GM21360 (cell line): ENCODE results near the gene CPZ.

Source experiments
- ATAC-seq: cut with Tn5 transposase; IDR thresholded peaks from one replicate; pipeline ENCODE4 v1.9.1; 2021; ENCODE audit warnings: mild to moderate bottlenecking, moderate library complexity; ENCODE audit not compliant: unreplicated experiment

Gene CPZ

DNA sequence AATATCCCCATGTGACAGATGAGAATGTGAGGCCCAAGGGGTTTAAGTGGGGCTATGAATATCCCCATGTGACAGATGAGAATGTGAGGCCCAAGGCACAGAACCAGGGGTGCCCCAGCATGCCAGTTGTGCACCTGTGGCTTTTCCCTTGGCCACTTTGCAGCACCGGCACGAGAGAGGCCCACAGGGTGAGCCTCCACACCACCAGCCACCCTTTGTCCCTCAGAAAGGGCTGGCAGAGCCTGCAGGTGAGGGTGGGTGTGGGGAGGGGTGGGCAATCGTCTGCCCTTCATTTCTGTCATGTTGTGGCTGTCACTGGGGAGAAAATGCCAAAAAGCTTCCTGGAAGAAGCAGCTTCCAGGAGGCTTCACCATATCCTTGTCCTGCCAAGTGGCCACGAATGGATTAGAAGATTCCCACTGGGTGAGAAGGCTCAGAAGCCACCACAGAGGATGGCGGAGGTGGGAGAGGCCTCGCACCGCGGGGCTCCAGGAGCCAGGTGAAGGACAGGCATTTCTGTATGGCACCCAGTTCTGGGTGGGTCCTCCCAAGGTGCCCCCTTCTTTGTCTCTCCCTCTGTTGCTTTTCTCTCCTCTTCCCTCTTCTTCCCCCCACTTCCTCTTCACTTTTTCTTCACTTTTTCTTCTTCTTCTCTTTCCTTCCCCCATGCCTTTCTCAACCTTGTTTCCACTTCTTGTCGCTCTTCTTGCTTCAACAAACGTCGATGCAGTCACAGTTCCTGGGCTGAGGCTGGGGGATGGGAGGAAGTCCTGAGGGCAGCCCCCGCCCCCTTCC lies 12.8 kb upstream of the CPZ start:
- ATAC-seq: no peak

DNA sequence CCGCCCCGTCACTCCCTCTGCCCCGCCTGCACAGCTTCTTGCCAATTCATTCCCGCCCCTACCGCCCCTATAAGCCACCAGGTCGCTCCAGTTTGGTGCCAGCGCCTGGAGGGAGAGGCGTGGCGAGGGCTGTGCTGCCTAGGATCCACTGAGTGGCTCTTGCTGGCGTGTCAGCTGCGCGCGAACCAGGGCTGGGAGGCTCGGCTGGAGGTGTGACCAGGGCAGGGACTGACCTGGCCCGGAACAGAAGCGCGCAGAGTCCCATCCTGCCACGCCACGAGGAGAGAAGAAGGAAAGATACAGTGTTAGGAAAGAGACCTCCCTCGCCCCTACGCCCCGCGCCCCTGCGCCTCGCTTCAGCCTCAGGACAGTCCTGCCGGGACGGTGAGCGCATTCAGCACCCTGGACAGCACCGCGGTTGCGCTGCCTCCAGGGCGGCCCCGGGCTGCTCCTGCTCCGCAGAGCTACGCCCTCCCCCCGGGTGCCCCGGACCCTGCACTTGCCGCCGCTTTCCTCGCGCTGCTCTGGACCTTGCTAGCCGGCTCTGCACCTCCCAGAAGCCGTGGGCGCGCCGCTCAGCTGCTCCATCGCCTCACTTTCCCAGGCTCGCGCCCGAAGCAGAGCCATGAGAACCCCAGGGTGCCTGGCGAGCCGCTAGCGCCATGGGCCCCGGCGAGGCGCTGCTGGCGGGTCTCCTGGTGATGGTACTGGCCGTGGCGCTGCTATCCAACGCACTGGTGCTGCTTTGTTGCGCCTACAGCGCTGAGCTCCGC lies 12.1 kb upstream of the CPZ start, which contains the start of gene GPR78:
Gene GPR78 (plus strand): TSS at position 72 of the 773 bp plus-strand sequence. CDS start 591 bp downstream, at position 663.
- ATAC-seq: no peak

DNA sequence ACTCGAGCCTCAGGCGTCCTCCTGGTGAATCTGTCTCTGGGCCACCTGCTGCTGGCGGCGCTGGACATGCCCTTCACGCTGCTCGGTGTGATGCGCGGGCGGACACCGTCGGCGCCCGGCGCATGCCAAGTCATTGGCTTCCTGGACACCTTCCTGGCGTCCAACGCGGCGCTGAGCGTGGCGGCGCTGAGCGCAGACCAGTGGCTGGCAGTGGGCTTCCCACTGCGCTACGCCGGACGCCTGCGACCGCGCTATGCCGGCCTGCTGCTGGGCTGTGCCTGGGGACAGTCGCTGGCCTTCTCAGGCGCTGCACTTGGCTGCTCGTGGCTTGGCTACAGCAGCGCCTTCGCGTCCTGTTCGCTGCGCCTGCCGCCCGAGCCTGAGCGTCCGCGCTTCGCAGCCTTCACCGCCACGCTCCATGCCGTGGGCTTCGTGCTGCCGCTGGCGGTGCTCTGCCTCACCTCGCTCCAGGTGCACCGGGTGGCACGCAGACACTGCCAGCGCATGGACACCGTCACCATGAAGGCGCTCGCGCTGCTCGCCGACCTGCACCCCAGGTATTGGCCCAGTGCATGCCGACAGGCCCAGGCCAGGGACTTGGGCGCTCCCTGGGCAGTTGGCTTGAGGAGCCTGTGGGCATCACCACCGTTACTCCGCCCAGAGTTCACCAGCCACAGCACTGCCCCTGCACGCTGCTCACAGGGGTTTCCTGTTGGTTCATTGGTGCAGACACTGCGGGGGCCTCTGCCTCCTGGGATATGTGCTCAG lies 11.3 kb upstream of the CPZ start:
- ATAC-seq: no peak

DNA sequence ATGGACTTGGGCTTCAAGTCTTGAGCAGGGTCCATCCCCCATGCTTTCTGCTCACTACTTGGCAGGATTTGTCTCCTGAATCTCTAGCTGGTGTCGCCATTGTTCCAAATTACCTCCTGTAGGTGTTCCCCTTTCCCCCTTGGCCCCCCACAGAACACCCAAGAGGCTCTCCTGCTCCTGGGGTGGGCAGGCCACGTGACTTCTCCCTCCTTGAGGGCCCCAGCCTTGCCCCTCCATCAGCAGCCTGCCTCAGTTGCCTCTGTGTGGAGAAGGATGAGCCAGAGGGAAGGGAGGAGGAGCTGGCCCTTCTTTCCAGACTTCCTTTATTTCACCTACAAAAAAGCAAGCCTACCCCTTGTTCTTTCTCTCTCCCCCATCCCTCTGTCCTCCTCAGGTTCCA lies 10.5 kb upstream of the CPZ start:
- ATAC-seq: no peak

DNA sequence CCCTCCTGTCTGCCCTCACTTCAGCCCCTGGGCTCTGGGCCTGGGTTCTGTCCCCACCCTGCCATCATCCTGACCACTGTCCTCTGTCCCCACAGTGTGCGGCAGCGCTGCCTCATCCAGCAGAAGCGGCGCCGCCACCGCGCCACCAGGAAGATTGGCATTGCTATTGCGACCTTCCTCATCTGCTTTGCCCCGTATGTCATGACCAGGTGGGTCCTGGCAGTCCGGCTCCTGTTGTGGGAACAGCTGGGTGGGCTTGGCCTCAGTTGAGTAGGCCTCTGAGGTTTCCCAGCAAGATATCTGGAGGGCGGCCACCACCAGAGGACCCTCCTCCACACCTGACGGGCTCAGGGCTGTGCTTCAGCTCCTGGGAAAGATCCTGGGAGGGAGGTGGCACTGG lies 10.1 kb upstream of the CPZ start:
- no peak for ATAC-seq

DNA sequence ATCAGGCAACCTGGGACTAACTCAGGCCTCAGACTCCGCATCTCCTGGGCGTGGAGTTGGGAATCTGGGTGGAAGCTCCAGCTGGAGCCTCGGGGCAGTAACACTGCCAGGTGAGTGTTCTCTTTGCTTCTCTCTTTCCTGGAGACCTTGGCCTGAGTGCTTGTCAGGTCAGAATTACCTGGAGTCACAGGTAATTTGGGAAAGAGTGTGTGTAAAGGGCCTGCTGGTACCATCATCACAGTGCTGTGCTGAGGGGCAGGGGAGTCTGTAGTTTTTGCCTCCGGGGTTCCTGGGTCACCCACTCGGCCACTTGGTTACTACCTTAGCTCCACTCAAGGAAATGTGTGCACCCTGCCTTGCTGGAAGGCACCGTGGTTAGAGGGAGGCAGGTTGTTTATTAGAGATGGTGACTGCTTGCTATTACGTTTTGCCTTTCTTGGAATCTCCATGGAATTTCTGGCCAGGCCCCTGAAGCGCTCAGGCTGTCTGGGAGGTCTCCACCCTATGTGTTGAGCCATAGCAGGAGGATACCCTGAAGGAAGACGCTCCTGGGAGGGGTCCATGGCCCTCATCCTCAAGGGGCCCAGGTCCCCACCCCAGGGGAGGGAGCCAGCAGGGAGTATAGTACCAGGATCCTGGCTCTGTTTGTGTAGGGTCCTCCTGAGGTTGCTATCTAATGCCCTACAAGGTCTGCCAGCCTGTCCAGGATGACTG lies 9.5 kb upstream of the CPZ start:
- no peak for ATAC-seq

DNA sequence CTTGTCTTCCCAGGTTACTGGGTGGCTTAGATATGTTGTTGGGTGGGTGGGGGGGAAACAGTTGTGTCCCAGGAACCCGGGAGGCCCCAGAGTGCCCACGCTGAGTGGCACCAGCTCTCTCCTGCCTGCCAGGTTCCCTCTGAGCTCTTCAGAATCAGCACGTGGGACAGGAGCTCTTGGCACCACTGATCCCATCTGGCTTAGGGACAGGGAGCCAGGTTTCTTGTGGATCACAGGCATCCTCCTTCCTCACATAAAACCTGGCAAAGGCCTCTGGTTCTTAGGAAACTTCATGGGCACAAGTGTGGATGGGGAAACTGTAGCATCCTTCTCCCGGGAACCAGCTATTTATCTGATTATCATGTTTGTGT lies 8.9 kb upstream of the CPZ start:
- no peak for ATAC-seq

DNA sequence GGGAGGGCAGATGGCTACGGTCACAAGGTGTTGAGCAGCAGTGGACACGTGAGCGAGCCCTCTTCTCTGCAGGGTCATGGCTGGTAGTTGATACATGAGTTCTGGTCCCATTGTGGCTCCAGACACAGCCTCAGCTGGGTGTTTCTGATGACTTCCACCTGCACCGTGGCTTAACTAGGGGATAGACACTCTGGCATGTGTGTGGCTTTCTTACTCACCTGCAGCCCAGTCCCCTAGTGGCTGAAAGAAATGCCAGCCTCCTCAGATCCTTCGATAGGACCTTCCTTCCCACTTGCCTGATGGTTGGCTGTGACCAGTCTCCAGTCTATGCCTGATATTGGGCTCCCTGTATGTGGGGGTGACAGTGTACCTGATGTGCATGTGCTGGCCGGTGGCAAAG lies 7.4 kb upstream of the CPZ start:
- ATAC-seq: no peak

DNA sequence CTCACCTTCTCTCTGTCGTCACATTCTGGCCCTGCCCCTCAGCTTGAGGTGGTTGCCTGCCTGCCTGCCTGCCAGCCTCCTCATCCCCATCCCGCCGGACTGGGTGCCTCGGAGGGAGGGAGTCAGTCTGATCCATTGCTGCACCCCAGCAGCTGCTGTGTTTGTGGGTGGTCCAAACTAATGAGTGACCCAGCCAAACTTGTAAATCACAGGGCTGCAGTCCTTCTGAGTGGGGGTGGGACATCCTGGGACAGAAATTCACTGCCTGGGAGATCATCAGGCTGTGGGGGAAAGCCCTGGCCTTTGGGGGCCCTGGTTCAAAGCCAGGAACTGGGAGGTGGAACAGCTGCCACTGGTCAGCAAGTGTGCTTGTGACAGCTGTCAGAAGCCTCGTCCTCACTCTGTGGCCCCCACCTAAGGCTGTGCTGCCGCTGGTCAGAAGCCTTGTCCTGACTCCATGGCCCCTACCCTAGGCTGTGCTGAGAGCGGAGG lies 6.8 kb upstream of the CPZ start:
- ATAC-seq: no peak

DNA sequence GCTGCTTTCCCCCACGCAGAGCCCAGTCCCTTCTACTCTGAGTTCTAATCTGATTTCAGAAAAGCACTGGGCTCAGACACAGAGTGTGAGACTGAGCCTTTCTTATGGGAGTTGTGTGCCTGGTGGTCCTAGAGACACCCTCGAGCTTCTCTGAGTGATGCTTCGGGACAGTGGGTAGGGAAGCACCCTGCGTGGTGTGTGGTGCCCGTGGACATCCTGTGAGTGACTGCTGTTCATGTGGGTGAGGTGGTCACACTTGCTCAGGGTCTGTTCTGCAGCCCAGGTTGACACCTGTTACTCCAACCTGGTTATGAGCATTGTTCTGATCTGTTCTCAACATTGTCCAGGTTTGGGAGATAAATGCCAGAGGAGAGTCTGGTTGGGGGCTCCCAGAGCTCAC lies 6.3 kb upstream of the CPZ start:
- ATAC-seq: no peak

DNA sequence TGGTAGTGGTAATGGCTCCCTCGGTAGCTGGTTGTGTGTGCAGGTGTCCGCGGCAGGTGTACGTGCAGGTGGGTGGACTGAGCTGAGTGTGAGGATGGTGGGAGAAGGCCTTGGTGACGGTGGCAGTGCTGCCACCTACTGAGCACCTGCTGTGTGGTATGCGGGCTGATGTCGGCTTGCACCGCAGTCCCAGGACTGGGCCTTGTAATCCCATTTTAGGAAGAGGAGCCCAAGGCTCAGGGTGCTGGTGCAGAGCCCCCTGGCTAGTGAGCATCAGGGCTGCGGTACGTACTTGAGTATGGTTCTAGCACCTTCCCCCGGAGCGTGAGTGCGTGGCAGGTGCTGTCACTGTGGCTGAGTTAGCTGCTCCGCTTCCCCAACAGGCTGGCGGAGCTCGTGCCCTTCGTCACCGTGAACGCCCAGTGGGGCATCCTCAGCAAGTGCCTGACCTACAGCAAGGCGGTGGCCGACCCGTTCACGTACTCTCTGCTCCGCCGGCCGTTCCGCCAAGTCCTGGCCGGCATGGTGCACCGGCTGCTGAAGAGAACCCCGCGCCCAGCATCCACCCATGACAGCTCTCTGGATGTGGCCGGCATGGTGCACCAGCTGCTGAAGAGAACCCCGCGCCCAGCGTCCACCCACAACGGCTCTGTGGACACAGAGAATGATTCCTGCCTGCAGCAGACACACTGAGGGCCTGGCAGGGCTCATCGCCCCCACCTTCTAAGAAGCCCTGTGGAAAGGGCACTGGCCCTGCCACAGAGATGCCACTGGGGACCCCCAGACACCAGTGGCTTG lies 5.7 kb upstream of the CPZ start:
- ATAC-seq: no peak

DNA sequence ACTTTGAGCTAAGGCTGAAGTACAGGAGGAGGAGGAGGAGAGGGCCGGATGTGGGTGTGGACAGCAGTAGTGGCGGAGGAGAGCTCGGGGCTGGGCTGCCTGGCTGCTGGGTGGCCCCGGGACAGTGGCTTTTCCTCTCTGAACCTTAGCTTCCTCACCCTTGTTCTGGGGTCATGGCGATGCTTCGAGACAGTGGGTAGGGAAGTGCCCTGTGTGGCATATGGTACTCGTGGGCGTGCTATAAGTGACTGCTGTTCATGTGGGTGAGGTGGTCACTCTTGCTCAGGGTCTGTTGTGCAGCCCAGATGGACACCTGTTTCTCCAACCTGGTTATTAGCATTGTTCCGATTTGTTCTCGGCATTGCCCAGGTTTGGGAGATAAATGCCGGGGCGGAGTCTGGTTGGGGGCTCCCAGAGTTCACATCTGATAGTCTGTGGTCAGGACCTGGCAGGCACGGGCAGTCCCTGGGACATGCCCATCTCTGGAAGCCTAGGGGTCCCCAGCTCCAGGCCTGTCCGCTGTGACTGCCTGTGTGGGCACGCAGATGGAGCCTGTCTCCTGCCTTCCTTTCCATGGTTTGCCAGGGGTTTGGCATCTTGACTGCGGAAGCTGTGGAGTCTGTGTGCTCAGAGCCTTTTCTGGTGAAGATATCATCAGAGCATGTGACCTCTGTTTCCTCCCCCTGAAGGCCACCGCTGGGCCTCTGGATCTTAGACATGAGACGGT lies 4.9 kb upstream of the CPZ start:
- no peak for ATAC-seq

DNA sequence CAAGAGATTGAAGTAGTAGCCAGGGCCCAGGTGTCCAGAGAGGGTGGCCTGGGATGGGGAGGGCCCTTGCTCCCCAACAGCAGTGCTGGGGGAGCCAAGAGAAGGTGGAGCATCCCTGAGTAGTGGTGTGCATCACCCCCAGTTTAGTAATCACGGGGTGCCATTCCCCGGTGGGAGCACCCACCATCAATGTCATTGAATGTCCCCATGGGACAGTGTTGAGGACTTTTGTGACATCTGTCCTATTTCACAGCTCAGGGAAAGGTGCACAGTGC lies 4.4 kb upstream of the CPZ start:
- ATAC-seq: no peak

DNA sequence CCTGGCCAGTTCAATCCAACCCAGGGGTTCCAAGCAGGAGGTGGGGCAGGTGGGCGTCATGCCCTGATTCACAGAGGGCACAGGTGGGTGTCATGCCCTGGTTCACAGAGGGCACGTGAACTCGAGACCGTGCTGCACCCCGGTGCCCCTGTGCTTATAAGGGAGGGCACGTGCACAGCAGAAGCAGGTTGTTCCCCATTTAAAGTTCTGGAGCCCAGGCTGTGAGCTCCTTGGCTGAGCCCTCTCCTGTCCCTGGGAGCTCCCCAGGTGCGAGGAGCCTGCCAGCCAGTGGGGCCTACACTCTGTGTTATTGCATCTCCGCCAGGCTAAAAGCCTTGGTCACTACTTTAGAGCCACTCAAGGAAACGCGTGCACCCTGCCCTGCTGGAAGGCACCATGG lies 3.2 kb upstream of the CPZ start:
- no peak for ATAC-seq

DNA sequence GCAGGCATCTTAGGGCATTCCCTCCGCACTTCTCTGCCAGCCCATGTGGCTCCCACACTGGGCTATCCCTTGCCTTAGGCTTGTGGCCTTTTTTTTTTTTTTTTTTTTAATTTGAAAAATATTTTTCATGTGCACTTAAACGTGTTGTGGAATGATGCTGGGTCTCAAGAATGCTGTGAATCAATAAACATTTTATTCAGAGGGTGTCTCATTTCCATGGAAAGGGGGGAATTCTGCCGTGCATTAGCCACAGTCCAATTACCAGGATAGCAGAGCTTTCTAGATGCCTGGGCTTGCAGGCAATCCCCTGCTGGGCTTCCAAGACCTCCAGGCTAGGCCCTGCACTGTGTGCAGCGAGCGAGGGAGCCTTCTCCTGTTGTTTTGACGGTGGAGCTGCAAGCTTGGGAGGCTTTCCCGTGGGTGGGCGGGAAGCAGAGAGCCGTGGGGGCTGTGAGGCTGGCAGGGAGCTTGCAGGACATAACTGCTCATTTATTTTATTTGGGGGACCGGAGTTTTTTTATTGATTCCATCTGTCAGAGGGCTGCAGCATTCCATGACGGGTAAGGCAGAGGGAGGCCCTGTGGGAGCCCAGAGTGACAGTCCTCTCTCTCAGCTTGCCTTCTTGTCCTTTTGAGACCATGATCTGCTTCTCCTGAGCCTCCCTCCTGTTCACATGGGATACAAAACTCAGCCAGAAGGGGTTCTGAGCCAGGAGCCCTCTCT lies 2.6 kb upstream of the CPZ start:
- ATAC-seq: no peak

DNA sequence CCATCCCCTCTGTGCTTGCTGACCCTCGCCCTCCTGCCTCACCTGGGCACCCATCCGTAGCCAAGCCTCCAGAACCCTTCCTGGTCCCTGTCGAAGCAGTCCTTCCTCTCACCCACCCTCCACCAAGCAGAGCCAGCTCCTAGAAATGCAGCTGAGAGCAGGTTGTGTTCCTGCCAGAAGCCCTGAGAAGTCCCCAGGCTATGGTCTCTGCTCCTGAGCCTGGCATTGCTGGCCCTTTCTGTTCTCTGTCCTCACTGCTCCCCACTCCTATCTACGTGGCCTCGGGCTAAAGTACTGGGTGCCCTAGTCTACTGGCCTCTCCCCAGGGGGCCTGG lies 2.1 kb upstream of the CPZ start:
- ATAC-seq: no peak

DNA sequence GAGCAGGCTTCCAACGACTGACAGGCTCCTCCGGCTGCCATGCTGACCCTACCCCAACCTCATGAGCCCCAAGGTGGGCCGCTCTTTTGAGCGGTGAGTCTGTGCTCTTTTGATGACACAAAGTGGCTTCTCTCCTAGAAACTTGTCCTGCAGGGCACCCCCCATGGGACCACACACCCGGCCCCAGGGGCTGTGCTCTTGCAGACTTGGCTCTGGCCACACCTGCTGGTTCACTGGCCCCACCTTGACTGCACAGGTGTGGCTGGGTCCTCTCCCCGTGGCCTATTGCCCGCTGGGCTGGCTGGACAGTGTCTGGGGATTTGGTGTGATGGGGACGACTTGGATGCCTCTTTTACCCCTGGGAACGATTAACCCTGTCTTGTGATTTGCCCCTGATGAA lies 1.5 kb upstream of the CPZ start:
- no peak for ATAC-seq

DNA sequence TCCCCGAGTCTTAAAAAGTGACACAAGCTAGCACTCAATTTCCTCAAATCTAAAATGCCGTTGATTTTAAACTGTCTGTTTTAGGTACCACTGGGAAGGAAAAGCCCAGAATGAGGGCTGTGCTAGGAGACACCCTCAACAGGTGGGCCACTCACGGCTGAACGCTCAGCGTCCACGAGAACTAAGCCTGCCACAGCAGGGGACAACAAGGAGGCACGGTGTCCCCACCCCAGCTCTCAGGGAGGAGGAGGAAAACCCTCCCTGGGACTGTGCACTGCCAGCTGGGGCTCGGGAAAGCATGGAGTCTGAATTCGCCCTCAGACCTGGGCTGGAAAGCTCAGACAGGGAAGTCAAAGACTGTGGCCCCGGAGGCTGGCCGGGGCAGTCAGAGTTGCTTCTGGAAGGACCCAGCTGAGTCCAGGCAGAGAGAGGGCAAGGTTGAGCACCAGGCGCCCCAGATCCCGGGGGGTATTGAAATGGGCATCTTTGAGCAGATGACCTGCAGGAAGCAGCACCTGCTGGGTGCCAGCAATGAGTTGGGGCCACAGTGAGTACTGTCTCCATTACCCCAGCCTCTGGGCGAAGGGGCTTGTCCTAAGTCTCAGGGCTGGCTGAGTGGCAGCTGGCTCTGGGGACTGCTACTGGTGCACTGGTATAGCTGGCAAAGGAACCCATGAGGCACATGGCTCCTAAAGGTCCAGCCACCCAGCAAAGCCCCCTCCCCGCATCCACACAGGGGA lies 769 bp upstream of the CPZ start:
- ATAC-seq: no peak
